ENCODE data around the gene MID2.
"Not testable (repeated sequence)": the region's sequence is repeated elsewhere in the genome, so short reads cannot be mapped to it uniquely, and the experiment has no call there.

MID2 gene

GRCh38 chrX:107825698-107826237 lies at the start of gene MID2:
TSS of gene MID2 (plus strand) at chrX:107825866. CDS start at chrX:107826427, 561 bp downstream.
- DNase-seq, result no peak

GRCh38 chrX:107776649-107777535 lies 48.8 kb upstream of the MID2 start:
- peak; percentile 66 for DNase-seq

- DNase-seq, result no peak
These were observed 48.2 kb upstream of the MID2 start, which contains the start of gene NCBP2L for GRCh38 chrX:107777536-107777832. TSS of gene NCBP2L (plus strand) at chrX:107777733. CDS start at chrX:107794221, 16,488 bp downstream.

GRCh38 chrX:107780525-107780924 lies 45.1 kb upstream of the MID2 start:
- no peak for DNase-seq

- no peak for DNase-seq
These were observed 37.8 kb upstream of the MID2 start for GRCh38 chrX:107787827-107788226.

DNA sequence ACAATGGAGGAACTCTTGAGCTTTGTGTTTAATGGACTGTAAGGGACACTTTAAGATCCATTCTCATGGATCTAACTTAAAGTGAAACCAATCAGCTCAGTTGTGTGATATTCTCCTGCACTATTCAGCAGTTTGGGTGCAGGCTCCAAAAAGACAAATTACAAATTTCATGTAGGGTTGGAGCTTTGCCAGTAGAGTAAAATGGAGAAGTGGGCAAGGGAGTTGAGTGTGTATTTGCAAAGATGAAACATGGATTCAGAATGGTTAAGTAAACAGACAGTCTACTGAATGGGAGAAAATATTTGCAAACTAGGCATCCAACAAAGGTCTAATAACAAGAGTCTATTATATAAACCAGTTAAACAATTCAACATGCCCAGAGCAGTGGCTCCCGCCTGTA lies 21.2 kb upstream of the MID2 start:
- DNase-seq, result no peak

DNA sequence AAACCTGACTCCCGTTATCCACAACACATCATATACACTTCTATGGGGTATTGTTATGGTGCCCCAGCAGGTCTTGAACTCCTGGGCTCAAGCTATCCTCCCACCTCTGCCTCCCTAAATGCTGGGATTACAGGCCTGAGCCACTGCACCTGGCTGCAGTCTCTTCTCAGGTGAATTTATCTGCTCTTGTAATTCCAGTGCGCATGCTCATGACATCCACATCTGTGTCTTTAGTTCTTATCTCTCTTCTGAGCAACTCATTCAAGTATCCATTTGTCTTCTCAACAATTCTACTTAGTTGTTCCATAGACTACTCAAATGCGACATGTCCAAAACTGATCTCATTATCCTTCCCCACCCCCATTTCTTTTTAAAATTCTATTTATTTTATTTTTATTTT lies 20.5 kb upstream of the MID2 start:
- DNase-seq, result no peak

- not testable (repeated sequence) for DNase-seq
These were observed 15.6 kb upstream of the MID2 start for GRCh38 chrX:107810053-107810452.

- no peak for DNase-seq
These were observed 6.7 kb upstream of the MID2 start for GRCh38 chrX:107818900-107819521.

DNA sequence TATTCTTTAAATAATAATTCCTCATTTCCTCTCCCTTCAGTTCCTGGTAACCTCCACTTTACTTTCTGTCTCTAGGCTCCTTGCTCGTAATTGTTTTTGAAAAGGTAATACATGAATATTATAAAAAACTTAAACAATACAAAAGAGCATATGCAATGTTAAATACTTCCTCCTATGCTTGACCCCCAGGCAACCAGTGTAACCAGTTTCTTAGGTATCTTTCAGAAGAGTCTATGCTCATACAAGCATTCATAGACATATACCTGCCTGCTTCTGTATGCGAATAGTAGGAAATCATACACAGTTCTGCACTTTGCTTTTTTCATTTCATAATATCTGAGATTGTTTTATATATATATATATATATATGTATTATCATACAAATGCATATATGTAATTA lies 2.6 kb upstream of the MID2 start:
- DNase-seq, result no peak

GRCh38 chrX:107823456-107823855 lies 2.2 kb upstream of the MID2 start:
- DNase-seq, result no peak

DNA sequence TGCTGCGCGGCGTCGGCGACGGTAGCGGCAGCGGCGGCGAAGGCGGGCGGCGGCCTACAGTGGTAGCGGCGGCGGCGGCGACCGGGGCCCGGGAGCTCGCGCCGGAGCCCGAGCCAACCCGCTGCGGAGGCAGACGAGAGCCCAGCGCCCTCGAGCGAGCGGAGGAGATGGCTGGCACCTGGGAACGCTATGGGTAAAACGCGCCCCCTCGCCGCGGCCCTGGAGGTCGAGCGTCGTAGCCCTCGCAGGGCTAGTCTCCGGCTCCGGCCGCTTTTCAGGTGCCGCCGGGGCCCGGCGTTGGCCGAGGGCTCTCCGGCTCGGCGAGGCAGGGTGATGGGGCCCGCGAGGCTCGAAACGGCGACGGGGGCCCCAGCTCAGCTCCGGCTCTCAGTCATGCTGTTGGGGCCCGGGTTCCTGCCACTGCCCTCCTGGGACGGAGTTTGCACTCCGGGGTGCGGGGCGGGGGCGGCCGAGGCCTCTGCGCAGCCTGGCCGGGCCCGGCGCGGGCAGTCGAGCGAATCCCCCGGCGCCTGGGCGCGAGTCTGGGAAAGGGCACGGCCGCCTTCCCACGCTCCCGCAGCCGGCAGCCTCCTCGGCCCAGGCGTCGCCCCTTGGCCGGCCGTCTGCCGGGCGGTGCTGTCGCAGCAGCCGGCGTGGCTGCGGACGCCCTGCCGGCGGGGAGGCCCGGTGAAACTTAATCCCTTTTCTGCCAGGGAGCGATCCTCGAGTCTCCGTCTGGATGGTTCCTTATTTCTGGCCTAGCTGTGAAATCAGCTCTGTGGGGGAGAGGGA lies 768 bp downstream of the MID2 start:
- peak; percentile 47 for DNase-seq

DNA sequence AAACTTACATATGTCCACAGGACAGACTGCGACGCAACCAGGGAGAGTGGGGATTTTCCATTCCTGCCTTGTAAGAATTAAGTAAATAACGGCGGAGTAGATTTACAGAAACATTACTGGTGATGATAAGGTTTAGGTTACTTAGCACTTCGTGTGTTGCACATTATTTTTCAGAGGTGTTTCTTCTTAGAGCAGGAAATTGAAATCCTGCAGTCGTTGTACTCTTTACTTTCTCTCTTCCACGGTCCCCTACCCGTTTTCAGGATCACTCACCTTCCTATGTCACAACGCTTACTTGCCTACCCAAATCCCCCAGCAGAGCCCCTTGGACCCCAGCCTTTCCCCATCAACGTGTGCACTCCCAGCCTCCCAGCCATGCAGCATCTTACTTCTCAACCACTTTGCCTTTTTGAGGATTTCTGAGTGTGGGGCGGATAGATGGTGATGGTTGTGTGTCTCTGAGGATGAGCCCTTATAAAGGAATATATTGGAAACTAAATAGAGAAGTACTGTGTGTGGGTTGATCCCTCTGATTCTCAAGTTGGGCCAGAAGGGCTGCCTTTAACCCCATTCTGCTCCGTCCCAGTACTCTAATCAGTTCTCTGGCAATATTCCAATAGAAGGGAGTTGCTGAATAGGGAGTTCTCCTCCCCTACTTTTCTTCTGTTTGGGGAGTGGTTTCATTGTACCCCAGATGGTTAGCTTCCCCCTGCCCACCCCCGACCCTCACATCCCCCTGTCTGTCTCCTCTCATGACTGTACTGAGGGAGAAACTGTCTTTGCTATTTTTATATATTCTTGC lies 1.6 kb downstream of the MID2 start:
- DNase-seq, result no peak

DNA sequence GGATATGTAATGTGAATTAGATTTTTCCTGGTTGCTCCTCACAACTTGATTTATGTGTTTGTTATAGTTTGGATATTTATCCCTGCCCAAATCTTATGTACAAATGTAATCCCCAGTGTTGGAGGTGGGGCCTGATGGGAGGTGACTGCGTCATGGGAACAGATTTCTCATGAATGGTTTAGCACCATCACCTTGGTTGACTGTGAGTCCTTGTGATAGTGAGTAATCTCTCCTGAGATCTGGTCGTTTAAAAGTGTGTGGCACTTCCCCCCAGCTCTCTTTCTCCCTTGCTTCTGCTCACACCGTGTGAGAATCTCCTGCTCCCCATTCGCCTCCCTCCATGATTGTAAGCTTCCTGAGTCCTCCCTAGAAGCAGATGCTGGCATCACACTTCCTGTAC lies 2.2 kb downstream of the MID2 start:
- DNase-seq, result no peak

GRCh38 chrX:107829878-107830277 lies 4.2 kb downstream of the MID2 start:
- DNase-seq, result no peak

DNA sequence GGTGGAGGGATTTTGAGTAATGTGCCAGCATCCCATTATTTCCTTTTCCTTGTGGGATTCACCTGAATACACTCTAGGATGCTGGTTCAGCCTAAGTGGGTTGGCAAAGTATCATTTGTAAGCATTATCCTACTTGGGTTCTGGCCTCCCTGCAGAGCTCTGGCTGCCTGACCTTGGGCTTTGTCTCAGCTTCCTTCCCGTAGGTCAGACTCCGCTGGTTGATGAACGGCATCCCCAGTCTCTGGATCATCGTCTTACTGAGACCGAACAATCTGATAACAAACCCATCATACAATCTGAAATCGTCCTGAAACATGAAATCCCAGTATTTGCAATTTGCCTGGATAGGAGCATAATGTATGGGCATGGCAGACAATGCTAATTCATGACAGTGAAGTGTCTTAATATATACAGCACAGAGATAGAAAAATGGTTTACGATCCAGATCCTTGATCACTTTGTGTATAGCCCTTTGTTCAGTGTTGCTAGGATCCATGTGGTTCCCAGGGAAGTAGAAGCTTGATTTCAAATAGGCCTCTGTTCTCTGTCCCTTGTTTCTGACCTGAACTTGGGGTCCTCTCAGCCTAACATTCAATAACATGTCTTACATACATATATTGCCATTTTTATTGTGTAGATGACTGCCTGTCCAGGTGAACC lies 5.5 kb downstream of the MID2 start:
- no peak for DNase-seq

GRCh38 chrX:107834275-107835201 lies 8.9 kb downstream of the MID2 start:
- DNase-seq, result no peak

DNA sequence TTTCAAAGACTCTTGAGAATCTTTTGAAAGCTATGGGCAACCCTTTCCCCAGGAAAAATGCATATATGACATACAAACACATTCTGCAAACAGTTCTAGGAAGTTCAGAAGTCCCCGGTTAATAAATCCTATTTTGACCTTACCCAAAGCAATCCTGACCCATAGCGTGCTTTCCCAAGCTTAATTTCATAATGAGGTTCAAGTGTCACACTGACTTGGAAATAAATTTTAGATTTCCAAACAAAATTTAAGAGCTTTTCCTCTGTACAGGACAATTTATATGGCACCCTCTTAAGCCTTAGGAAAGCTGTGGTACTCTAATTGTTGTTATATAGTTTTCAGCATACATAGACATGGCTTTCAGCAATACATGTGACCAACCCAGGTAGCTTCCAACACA lies 11.3 kb downstream of the MID2 start:
- DNase-seq, result no peak

DNA sequence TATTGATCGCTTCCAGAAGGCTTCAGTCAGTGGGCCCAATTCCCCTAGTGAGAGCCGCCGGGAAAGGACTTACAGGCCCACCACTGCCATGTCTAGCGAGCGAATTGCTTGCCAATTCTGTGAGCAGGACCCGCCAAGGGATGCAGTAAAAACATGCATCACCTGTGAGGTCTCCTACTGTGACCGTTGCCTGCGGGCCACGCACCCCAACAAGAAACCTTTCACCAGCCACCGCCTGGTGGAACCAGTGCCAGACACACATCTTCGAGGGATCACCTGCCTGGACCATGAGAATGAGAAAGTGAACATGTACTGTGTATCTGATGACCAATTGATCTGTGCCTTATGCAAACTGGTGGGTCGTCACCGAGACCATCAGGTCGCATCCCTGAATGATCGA lies 15.3 kb downstream of the MID2 start:
- DNase-seq, result no peak

DNA sequence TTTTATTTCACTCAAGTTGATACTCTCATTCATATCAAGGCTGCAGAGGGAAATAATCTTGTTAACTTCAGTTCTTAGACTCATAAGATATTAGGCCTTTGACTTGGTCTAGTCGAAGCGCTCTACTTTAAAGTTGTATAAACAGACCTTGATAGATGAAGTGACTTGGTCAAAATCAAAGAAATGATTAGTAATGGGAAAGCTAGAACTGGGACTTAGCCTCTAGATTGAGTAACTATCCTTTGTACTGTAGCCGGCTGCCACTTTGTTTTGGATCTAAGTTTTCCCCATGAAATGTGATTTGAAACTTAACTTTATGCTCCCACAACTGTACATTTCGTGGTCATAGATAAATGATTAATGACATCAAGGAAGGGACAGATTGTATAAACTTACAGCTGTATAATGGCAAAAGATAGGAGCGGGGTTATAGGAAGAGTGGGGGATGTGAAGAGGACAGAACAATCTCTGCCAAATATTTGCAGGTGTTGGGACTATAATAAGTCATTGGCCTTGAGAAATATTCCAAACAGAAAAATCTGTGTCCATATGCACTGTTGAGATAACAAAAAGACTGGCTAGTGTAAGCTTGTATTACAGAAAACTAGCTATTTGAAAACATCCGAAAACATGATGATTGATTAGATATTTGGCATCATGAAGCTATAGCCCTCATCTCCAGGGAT lies 17.2 kb downstream of the MID2 start:
- DNase-seq, result no peak

Measured in activated CD4-positive, CD25-positive, alpha-beta regulatory T cell treated with anti-CD3 and anti-CD28 coated beads, Interleukin-2, amount 50 U/mL, for 72 hours (primary cell).